H1 (cell line): ENCODE measurements around the gene FUT2.

ENCODE experiments used
- CTCF ChIP-seq, 3 experiments: IDR thresholded peaks; 1 replicate in 2 of 3; 2 replicates in 1 of 3; pipeline versions ENCODE4 v1.5.1 to v1.6.1; 2011; ENCODE audit warnings: low read length in 3 of 3, mild to moderate bottlenecking in 3 of 3, inconsistent platforms in 2 of 3, low read depth in 1 of 3, moderate library complexity in 1 of 3; ENCODE audit not compliant: insufficient read depth in 1 of 3; ENCODE audit errors: control extremely low read depth in 1 of 3
- POU5F1 ChIP-seq: IDR thresholded peaks from 2 replicates; pipeline ENCODE4 v1.6.1; 2011; ENCODE audit warnings: low read depth, mild to moderate bottlenecking, low read length, moderate library complexity
- TEAD4 ChIP-seq: IDR thresholded peaks from 2 replicates; pipeline ENCODE4 v1.6.1; 2012; ENCODE audit warnings: low read depth, low read length, inconsistent platforms, mixed read lengths

GRCh38 chr19:48669903-48670668 is 25.7 kb upstream of the FUT2 start:
- TF ChIP-seq POU5F1 (no peak), CTCF (IDR thresholded peaks at IDR 0.05; ENCODE audit: control extremely low read depth in 1 of 3, insufficient read depth in 1 of 3, low read depth in 1 of 3, low read length in 3 of 3) (no peak), TEAD4 (no peak)
